Stimulated activated CD8-positive, alpha-beta memory T cell treated with anti-CD3 and anti-CD28 coated beads, Interleukin-2, amount 100 ng/mL, for 1 hour (primary cell): ENCODE measurements around the gene FLRT3.

Experiments
- DNase-seq, 2 donors: peaks; one replicate each; pipeline ENCODE4 v3.0.0-alpha.2; 2020; ENCODE audit warnings: low read depth in 2 of 2

FLRT3 gene

GRCh38 chr20:14337400-14338171, at the start of gene FLRT3:
Gene FLRT3 (minus strand): TSS chr20:14337612. CDS start chr20:14327506, 10,106 bp downstream.
- DNase-seq, result no peak

GRCh38 chr20:14386726-14387125, 49.3 kb upstream of the FLRT3 start:
- DNase-seq, result no peak

- no peak for DNase-seq
Observed at GRCh38 chr20:14385176-14385740, 47.8 kb upstream of the FLRT3 start.

- DNase-seq, result no peak
Observed at GRCh38 chr20:14384416-14385175, 47.2 kb upstream of the FLRT3 start.

- no peak for DNase-seq
Observed at GRCh38 chr20:14383335-14383734, 45.9 kb upstream of the FLRT3 start.

DNA sequence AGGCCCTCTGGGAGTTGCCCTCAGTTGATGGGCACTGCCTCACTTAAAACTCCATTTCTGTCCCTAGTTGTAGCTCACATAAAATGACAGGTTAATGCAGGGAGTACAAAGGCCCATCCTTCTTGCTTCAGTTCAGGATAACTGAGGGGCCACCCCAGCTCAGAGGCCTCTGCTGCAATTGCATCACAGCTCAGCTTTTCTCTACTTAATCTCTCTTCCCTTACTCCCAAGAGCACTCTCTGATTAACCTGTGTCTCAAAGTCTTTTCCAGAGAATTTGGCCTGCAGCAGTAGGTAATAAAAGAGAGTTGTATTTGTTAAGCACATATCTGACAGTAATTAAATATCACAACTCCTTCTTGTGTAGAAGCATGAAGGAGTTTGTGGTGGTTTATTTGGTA, 40.9 kb upstream of the FLRT3 start:
- DNase-seq, result no peak

GRCh38 chr20:14375416-14375985, 38.1 kb upstream of the FLRT3 start:
- DNase-seq, result no peak

GRCh38 chr20:14374196-14374595, 36.8 kb upstream of the FLRT3 start:
- DNase-seq, result no peak

DNA sequence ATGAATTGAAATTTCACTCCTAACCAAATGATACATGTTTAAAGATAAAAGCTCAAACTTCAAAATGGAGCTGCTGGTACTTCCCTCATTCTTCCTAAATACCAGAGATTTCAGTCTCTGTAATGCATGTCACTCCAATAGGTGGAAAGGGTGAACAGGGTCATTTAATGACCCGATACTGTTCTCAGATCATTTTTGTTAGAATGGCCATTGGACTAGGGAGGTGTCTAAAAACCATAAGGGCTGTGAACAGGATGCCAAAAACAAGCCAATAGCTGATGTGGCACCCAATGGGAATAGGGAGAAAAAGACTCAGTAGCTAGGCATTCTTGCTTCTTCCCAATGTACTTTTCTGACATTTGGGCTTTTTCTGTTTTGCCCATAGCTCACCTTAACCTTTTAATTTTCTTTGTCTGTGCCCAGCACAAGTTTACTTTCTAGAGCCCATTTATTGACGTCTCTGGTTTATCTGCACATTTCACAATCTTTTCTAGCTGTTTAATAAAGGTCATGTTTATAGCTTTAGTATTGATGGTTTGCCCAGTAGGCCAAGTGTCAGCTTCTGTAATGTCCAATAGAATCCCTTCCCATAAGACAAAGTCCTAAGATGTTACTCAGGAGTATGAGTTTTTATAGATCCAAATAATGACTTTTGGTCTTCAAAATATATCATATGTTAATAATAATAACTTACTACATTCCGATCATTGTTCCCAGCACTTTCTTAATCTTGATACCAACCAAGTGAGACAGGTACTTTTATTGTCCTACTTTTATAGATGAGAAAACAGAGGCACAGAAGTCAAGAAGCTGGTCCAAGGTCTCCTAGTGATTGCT, 24.3 kb upstream of the FLRT3 start:
- DNase-seq, result no peak

- DNase-seq, result no peak
Observed at GRCh38 chr20:14360416-14360815, 23.0 kb upstream of the FLRT3 start.

DNA sequence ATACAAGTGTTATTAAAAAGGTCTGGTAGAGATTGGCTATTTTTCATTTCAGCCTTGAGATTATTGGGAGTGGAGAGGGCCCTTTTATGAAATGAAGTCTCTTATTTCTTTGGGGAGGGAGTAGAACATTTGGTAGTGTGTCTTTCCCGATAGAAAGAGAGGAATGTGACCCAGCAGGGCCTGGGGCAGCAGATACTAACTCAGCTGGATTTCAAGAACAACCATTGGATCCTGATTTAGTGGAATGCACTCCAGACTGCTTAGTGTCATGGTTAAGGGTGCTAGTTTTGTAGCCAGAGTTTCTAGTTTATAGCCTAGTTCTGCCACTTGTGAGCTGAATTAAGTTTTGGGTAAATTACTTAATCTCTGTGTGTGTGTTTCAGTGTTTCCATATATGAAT, 18.4 kb upstream of the FLRT3 start:
- no peak for DNase-seq

GRCh38 chr20:14344746-14345145, 7.3 kb upstream of the FLRT3 start:
- DNase-seq, result no peak

GRCh38 chr20:14343491-14344065, 6.2 kb upstream of the FLRT3 start:
- DNase-seq, result no peak

DNA sequence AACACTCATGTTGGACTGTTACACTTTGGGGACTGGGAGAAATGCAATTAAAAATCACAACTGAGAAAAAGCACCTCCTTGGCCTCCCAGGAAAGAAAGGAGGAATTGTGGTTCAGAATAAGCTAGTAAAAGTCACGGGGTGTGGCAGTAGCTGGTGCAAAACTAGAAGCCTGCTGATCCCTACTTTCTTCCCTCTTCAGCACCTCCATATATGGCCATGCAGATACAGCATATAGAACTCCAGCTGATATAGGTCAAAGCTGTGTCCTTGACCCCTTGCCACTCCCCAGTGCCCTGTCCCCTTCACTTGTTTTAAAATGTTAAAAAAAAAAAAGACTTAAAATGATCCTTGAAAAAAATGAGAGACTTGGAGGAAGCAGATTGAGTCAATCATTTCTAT, 5.5 kb upstream of the FLRT3 start:
- DNase-seq, result no peak

GRCh38 chr20:14341801-14342200, 4.4 kb upstream of the FLRT3 start:
- no peak for DNase-seq

GRCh38 chr20:14336686-14337085, 726 bp downstream of the FLRT3 start:
- no peak for DNase-seq

GRCh38 chr20:14335052-14335451, 2.4 kb downstream of the FLRT3 start:
- DNase-seq, result no peak

DNA sequence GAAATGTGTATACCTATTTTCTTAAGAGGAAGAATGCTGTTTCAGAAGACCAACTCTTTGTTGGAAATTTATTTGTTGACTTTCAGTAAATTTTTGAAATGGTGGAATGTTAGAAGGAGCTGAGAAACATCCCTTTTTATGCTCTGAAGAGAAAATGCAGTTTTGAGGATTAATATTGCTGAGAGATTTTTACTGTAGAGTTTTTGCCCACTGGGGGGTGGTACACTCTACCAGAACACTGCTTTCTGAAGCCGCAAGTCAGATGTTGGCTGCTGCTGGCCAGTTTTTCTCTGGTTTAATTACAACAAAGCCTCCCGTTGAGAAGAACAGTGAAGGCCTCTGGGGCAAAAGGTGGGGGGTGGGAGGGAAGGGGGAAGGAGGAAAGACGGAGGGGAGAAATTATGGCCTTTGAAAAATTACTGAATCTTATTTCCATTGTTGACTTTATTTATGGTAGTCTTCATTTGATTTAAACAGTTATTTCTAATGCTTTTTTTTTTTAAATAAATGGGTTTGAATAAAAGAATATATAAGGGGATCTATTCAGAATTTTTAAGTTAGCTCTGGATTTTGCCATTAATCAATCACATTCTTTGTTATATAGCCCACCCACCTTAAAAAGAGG, 3.0 kb downstream of the FLRT3 start:
- no peak for DNase-seq

DNA sequence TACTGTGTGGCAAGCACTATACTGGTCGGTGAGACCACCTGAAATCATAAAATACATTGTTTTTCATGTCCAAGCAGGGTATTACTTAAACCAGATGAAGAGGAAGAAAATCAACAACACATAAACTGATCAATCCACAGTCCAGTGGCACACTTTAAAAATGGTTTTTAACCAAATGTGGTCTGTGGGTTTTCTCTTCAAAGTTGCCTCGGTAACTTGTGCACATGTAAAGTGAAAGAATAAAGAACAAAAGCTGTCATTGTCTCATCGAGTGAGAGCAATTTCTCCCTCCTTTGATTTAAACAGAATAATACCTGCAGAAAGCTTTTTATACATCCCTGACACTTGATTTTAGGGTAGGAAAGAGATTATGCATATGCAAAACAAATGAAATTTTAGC, 3.7 kb downstream of the FLRT3 start:
- no peak for DNase-seq

GRCh38 chr20:14332866-14333265, 4.5 kb downstream of the FLRT3 start:
- DNase-seq, result no peak

- no peak for DNase-seq
Observed at GRCh38 chr20:14331646-14332045, 5.8 kb downstream of the FLRT3 start.
